H1 (cell line): ENCODE measurements around the gene DAND5. TPM values are rescaled to one million over a fixed set of nuclear protein-coding genes. Genes with fewer than 3 reads are reported as not detected.

Experiments
- BCL11A ChIP-seq, 2 experiments: IDR thresholded peaks; one replicate each; pipeline ENCODE4 v1.6.1; 2011; ENCODE audit warnings: low read depth in 2 of 2, low read length in 2 of 2, mild to moderate bottlenecking in 2 of 2
- polyA plus RNA-seq, 7 experiments: library from polyadenylated mRNA; depleted of rRNA in 3 of 7; stranded (reverse) in 5 of 7; unstranded in 2 of 7; fragments of >200 nt in 5 of 7; fragments of 200-250 nt in 2 of 7; gene quantifications; 1 replicate in 5 of 7; 2 replicates in 1 of 7; 4 replicates in 1 of 7; pipeline versions ENCODE4 v1.2.1 to v1.2.3, GENCODE V29; 2011 to 2013; ENCODE audit warnings: missing spikeins in 2 of 7, mixed read lengths in 2 of 7
- total RNA-seq: library from RNA; stranded (reverse); fragmentation: NEBNext Ultra II Directional; extraction: Animal tissue kit (Norgen Biotek cat#: 25700); gene quantifications from 2 replicates; pipeline ENCODE4 v1.2.1, GENCODE V29; 2021

Gene DAND5
- total and polyA plus RNA-seq, 2 of the 8 experiments (the other 6 are each of a cell fraction or from before 2014, with no cell fraction given): 0.14 to 0.17 TPM

GRCh38 chr19:12990853-12991252, 21.5 kb downstream of the DAND5 start (continued):
- no peak for TF ChIP-seq BCL11A (IDR thresholded peaks at IDR 0.05; ENCODE audit: low read depth in 2 of 2, low read length in 2 of 2)
